ENCODE results near the gene NPPB. TPM values are rescaled to one million over a fixed set of nuclear protein-coding genes. Genes with fewer than 3 reads are reported as not detected.
A peak's percentile ranks its signal among the peaks of the same experiment; 100 is the strongest.

NPPB gene
- total and polyA plus RNA-seq, 8 donors = 1.0 to 12.8 (median 2.7) TPM; not detected in 4

- no peaks in the 10 kb centered on the region for H3K36me3 ChIP-seq
- H3K9me3 ChIP-seq = no peaks in the 10 kb centered on the region
- no peak overlapping the region for H3K27ac ChIP-seq
- intact Hi-C loops (cut with DNase I; ENCODE audit: low total_unique reads) = no loop called here
- H3K4me3 ChIP-seq = no peak overlapping the region
- peak in 1 of 2 donors; percentile 20 for DNase-seq
- TF ChIP-seq POLR2AphosphoS5 (IDR thresholded peaks at IDR 0.05) = no peak
- TF ChIP-seq, protein P1, sequence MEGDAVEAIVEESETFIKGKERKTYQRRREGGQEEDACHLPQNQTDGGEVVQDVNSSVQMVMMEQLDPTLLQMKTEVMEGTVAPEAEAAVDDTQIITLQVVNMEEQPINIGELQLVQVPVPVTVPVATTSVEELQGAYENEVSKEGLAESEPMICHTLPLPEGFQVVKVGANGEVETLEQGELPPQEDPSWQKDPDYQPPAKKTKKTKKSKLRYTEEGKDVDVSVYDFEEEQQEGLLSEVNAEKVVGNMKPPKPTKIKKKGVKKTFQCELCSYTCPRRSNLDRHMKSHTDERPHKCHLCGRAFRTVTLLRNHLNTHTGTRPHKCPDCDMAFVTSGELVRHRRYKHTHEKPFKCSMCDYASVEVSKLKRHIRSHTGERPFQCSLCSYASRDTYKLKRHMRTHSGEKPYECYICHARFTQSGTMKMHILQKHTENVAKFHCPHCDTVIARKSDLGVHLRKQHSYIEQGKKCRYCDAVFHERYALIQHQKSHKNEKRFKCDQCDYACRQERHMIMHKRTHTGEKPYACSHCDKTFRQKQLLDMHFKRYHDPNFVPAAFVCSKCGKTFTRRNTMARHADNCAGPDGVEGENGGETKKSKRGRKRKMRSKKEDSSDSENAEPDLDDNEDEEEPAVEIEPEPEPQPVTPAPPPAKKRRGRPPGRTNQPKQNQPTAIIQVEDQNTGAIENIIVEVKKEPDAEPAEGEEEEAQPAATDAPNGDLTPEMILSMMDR (IDR thresholded peaks at IDR 0.05) = no peak
- TF ChIP-seq EP300 (IDR thresholded peaks at IDR 0.05) = no peak
- TF ChIP-seq POLR2A (IDR thresholded peaks at IDR 0.05) = no peak
- peaks cover 0 to 17% (median 5%) of the 10 kb centered on the region in 4 donors for H3K4me1 ChIP-seq
- WGBS, 5 donors = 38 to 59% (median 52%) methylated on average over 6 of the region's 6 CpGs
- peaks cover 0 to 37% (median 10%) of the 10 kb centered on the region in 3 donors for H3K27me3 ChIP-seq
These were observed 18.3 kb upstream of the NPPB start for GRCh38 chr1:11877074-11877473.

DNA sequence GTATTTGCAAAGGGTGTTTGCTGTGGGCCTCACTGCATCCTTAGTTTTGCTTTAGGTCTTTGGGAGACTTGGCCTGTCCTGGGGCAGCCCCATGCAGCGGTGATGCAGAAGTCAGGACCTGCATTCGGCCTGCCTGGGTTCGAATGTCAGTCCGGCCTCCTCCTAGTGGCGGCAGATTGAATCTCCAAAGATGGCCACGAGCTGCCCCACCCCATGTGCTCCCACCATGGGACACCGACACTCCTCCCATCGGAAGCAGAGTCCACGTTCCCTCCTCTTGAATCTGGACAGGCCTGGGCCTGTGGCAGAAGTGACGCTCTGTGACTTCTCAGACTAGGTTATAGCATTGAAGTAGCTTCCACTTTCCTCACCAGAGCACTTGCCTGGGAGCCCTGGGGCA lies 16.3 kb upstream of the NPPB start:
- no peak for DNase-seq
- Histone ChIP-seq H3K36me3 (no peaks in the 10 kb centered on the region), H3K4me3 (no peak overlapping the region), H3K27me3 (peaks cover 0 to 51% (median 10%) of the 10 kb centered on the region in 3 donors), H3K9me3 (no peaks in the 10 kb centered on the region), H3K4me1 (peaks cover 0 to under 1% (median under 1%) of the 10 kb centered on the region in 4 donors), H3K27ac (no peak overlapping the region)
- TF ChIP-seq, protein P1 (IDR thresholded peaks at IDR 0.05) = no peak
- TF ChIP-seq POLR2A (IDR thresholded peaks at IDR 0.05) (no peak), EP300 (IDR thresholded peaks at IDR 0.05) (no peak), POLR2AphosphoS5 (IDR thresholded peaks at IDR 0.05) (no peak)
- intact Hi-C loops (cut with DNase I; ENCODE audit: low total_unique reads) = no loop called here
- WGBS, 5 donors = 77 to 84% (median 82%) methylated on average over 9 to 10 of the region's 10 CpGs

- 29 to 59% (median 56%) methylated on average over 5 to 6 of the region's 6 CpGs for WGBS, 5 donors
- H3K36me3 ChIP-seq = no peaks in the 10 kb centered on the region
- no peak for DNase-seq
- H3K27me3 ChIP-seq = peaks cover 0 to 52% (median 12%) of the 10 kb centered on the region in 3 donors
- no peaks in the 10 kb centered on the region for H3K4me1 ChIP-seq
- intact Hi-C loops (cut with DNase I; ENCODE audit: low total_unique reads) = no loop called here
- no peak overlapping the region for H3K4me3 ChIP-seq
- no peak overlapping the region for H3K27ac ChIP-seq
- no peaks in the 10 kb centered on the region for H3K9me3 ChIP-seq
- no peak for TF ChIP-seq EP300 (IDR thresholded peaks at IDR 0.05)
- no peak for TF ChIP-seq POLR2A (IDR thresholded peaks at IDR 0.05)
- TF ChIP-seq POLR2AphosphoS5 (IDR thresholded peaks at IDR 0.05) = no peak
- TF ChIP-seq, protein P1 (IDR thresholded peaks at IDR 0.05) = no peak
These were observed 15.9 kb upstream of the NPPB start for GRCh38 chr1:11874624-11875023.

GRCh38 chr1:11874258-11874562 lies 15.5 kb upstream of the NPPB start:
- WGBS, 5 donors = 50 to 73% (median 70%) methylated on average over 10 of the region's 10 CpGs
- H3K27ac ChIP-seq = no peak overlapping the region
- H3K27me3 ChIP-seq = peaks cover 0 to 53% (median 13%) of the 10 kb centered on the region in 3 donors
- no peaks in the 10 kb centered on the region for H3K36me3 ChIP-seq
- no peak overlapping the region for H3K4me3 ChIP-seq
- no peaks in the 10 kb centered on the region for H3K9me3 ChIP-seq
- TF ChIP-seq, protein P1 (IDR thresholded peaks at IDR 0.05) = no peak
- TF ChIP-seq EP300 (IDR thresholded peaks at IDR 0.05) (peak; percentile 51), POLR2AphosphoS5 (IDR thresholded peaks at IDR 0.05) (peak in 1 of 3 donors; percentile 7)
- H3K4me1 ChIP-seq = no peaks in the 10 kb centered on the region
- intact Hi-C loops (cut with DNase I; ENCODE audit: low total_unique reads) = no loop called here
- peak in 1 of 2 donors; percentile 14 for DNase-seq

Data from stomach (tissue), 9 donors.